GM21526 (cell line): ENCODE measurements around the gene SMC2.

ENCODE experiments used
- ATAC-seq: cut with Tn5 transposase; IDR thresholded peaks from one replicate; pipeline ENCODE4 v1.9.1; 2021; ENCODE audit warnings: moderate library complexity; ENCODE audit not compliant: unreplicated experiment, low FRiP score

The SMC2 gene

GRCh38 chr9:104093647-104094533 lies at the start of gene SMC2:
TSS of gene SMC2 (plus strand) at chr9:104094309. CDS start at chr9:104095385, 1,076 bp downstream.
- ATAC-seq, result peak; percentile 88

- ATAC-seq, result no peak
Measured at GRCh38 chr9:104068546-104068945, 25.6 kb upstream of the SMC2 start.

GRCh38 chr9:104069288-104069687 lies 24.8 kb upstream of the SMC2 start:
- no peak for ATAC-seq

GRCh38 chr9:104071589-104071988 lies 22.5 kb upstream of the SMC2 start:
- ATAC-seq, result no peak

GRCh38 chr9:104073098-104073769 lies 20.9 kb upstream of the SMC2 start:
- ATAC-seq, result no peak

- no peak for ATAC-seq
Measured at GRCh38 chr9:104073770-104074133, 20.4 kb upstream of the SMC2 start.

- ATAC-seq, result no peak
Measured at GRCh38 chr9:104074876-104075275, 19.2 kb upstream of the SMC2 start.

- ATAC-seq, result no peak
Measured at GRCh38 chr9:104075801-104076753, 18.0 kb upstream of the SMC2 start.

- ATAC-seq, result no peak
Measured at GRCh38 chr9:104078596-104078995, 15.5 kb upstream of the SMC2 start.

- ATAC-seq, result no peak
Measured at GRCh38 chr9:104080983-104081382, 13.1 kb upstream of the SMC2 start.

- no peak for ATAC-seq
Measured at GRCh38 chr9:104082168-104082567, 11.9 kb upstream of the SMC2 start.

GRCh38 chr9:104085525-104085924 lies 8.6 kb upstream of the SMC2 start:
- no peak for ATAC-seq

- no peak for ATAC-seq
Measured at GRCh38 chr9:104087894-104088293, 6.2 kb upstream of the SMC2 start.

- no peak for ATAC-seq
Measured at GRCh38 chr9:104088416-104088815, 5.7 kb upstream of the SMC2 start.

- ATAC-seq, result no peak
Measured at GRCh38 chr9:104090578-104090977, 3.5 kb upstream of the SMC2 start.

GRCh38 chr9:104091116-104091515 lies 3.0 kb upstream of the SMC2 start:
- ATAC-seq, result no peak

GRCh38 chr9:104091708-104092107 lies 2.4 kb upstream of the SMC2 start:
- ATAC-seq, result peak; percentile 27

- no peak for ATAC-seq
Measured at GRCh38 chr9:104092192-104092591, 1.9 kb upstream of the SMC2 start.

- ATAC-seq, result no peak
Measured at GRCh38 chr9:104092875-104093600, 1.1 kb upstream of the SMC2 start.

- peak; percentile 7 for ATAC-seq
Measured at GRCh38 chr9:104094534-104095015, 466 bp downstream of the SMC2 start.
